Measurements from ENCODE around the gene STAT4.

Gene STAT4

DNA sequence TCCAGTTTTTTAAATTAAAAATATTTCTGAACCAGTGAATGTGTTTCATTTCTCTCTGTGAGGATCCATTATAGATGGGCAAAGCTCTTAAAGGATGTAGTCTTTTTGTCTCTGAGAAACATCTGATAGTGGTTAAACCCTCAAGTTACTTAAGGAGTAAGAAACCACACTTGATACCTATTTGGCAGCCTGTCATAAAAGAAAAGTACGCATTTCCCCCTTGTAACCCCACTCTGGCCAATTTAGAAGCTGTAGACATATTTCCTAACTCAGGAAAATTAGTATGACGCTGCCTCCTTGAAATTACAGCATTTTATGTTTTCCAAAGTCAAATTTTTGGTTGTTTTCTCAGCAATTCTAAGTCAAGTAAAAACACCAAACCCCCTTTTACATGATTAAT lies 2.0 kb downstream of the STAT4 start:
- no peak overlapping the region for H3K27ac ChIP-seq
- no peak for TF ChIP-seq CTCF (IDR thresholded peaks at IDR 0.05)
- DNase-seq (ENCODE audit: low spot score), result no peak
- no peak overlapping the region for H3K4me3 ChIP-seq

DNA sequence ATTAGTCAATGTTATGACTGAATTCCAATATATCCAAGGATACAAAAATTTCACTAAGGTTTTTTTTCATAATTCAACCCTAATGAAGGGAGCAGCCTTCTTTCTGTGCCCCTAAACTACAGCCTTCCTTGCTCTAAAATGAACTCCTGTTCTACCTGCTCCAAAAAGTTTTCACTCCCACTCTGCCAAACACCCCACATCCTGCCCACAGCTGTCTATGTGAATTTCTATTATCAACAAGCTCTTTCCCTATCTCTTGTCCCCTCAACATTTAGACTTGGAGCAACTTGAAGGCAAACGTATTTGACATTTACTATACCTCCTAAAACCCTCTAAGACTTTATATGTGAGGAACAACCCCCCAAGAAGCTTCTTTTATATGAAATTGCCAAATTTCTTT lies 2.5 kb downstream of the STAT4 start:
- Histone ChIP-seq H3K27ac (no peak overlapping the region), H3K4me3 (no peak overlapping the region)
- no peak for TF ChIP-seq CTCF (IDR thresholded peaks at IDR 0.05)
- no peak for DNase-seq (ENCODE audit: low spot score)

- H3K4me3 ChIP-seq, result no peak overlapping the region
- TF ChIP-seq CTCF (IDR thresholded peaks at IDR 0.05), result no peak
- H3K27ac ChIP-seq, result no peak overlapping the region
- DNase-seq (ENCODE audit: low spot score), result no peak
These were observed 4.9 kb downstream of the STAT4 start for GRCh38 chr2:191145769-191146471.

GRCh38 chr2:191144217-191144616 lies 6.6 kb downstream of the STAT4 start:
- Histone ChIP-seq H3K4me3 (no peak overlapping the region), H3K27ac (no peak overlapping the region)
- no peak for DNase-seq (ENCODE audit: low spot score)
- no peak for TF ChIP-seq CTCF (IDR thresholded peaks at IDR 0.05)

- no peak overlapping the region for H3K4me3 ChIP-seq
- no peak overlapping the region for H3K27ac ChIP-seq
- no peak for TF ChIP-seq CTCF (IDR thresholded peaks at IDR 0.05)
- no peak for DNase-seq (ENCODE audit: low spot score)
These were observed 7.0 kb downstream of the STAT4 start for GRCh38 chr2:191143791-191144190.

- TF ChIP-seq CTCF (IDR thresholded peaks at IDR 0.05), result no peak
- no peak for DNase-seq (ENCODE audit: low spot score)
- Histone ChIP-seq H3K4me3 (no peak overlapping the region), H3K27ac (no peak overlapping the region)
These were observed 21.9 kb downstream of the STAT4 start for GRCh38 chr2:191128911-191129304.

DNA sequence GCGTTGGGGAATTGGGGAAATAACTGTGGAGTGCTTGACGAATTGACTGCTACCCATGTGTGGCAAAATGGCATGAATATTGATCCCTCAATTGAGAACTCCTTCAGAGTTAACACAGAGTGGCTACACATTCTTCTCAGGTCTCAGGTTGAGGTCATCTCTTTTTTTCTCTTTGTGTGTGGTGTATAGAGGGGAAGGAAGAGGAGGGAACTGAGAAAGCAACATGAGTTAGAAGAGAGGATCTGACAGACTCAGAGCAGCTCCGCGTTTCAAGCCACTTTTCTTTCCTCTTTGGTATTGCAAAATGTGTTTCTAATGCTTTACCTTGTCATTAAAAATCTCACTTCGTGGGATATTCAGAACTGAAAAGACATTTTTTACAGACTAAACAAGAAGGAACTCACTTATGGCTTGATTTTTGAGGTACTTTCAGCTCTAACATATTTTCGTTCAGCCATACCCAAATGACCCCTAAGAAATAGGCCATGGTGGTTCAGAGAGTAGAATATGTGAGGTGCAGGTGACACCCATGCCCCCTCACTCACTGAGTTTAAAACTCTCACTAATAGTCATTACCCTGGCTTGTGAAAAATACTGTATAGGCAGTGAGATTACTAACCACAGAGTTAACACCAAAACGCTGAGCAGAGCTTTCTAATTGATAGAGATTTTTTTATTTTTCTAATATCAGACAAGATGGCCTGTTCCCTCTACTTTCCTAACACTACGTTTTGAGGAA lies 22.5 kb downstream of the STAT4 start:
- DNase-seq (ENCODE audit: low spot score), result no peak
- no peak for TF ChIP-seq CTCF (IDR thresholded peaks at IDR 0.05)
- no peak overlapping the region for H3K4me3 ChIP-seq
- no peak overlapping the region for H3K27ac ChIP-seq
